HL-60 (cell line): ENCODE measurements around the gene SIRT4.

Experiments
- GABPA ChIP-seq: IDR thresholded peaks from 2 replicates; pipeline ENCODE4 v1.6.1; 2012; ENCODE audit warnings: low read depth
- POLR2AphosphoS5 ChIP-seq: IDR thresholded peaks from 2 replicates; pipeline ENCODE4 v1.6.1; 2012; ENCODE audit warnings: low read depth
- TF ChIP-seq, protein P1 (sequence below): IDR thresholded peaks from one replicate; pipeline ENCODE4 v1.5.1; 2011; ENCODE audit warnings: low read length, control low read depth, inconsistent platforms; ENCODE audit not compliant: insufficient read depth

DNA sequence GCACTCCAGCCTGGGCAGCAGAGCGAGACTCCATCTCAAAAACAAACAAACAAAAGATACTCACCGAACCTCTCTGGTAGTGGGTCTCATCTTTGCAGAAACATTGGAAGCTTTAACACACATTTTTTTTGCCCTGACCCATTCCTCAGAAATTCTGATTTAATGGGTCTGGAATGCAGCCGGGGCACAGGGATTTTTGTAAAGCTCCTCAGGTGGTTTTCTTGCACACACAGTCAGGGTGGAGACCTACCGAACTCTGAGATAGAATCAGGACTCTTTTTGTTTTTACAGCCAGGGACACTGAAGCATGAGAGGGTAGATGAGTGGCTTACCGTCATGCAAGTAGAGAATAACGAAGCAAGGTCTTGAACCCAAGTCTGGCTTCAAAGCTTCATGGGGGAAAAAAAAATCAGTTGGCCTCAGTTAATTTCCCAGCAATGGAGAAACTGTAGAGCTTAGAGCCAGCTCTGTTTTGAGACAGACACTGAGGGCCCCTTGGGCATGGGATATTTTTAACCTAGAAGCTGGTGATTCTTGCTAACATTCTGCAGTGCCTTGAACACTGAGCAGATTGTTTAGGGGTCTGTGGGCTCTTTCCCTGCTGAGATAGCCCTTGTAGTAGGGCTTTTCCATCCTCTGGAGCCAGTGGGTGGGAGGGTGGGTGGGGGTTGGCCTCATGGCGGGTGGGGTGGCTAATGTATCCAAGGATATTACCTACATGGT, 15.2 kb upstream of the SIRT4 start:
- TF ChIP-seq, protein P1, sequence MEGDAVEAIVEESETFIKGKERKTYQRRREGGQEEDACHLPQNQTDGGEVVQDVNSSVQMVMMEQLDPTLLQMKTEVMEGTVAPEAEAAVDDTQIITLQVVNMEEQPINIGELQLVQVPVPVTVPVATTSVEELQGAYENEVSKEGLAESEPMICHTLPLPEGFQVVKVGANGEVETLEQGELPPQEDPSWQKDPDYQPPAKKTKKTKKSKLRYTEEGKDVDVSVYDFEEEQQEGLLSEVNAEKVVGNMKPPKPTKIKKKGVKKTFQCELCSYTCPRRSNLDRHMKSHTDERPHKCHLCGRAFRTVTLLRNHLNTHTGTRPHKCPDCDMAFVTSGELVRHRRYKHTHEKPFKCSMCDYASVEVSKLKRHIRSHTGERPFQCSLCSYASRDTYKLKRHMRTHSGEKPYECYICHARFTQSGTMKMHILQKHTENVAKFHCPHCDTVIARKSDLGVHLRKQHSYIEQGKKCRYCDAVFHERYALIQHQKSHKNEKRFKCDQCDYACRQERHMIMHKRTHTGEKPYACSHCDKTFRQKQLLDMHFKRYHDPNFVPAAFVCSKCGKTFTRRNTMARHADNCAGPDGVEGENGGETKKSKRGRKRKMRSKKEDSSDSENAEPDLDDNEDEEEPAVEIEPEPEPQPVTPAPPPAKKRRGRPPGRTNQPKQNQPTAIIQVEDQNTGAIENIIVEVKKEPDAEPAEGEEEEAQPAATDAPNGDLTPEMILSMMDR = no peak
- TF ChIP-seq POLR2AphosphoS5 (no peak), GABPA (no peak)
